Natural killer cell (primary cell): ENCODE measurements around the gene ONECUT1. TPM values are rescaled to one million over a fixed set of nuclear protein-coding genes. Genes with fewer than 3 reads are reported as not detected.

Experiments used
- ATAC-seq, 3 donors: fragments of 150-1000 bp in 2 of 3; fragments of 200-7000 bp in 1 of 3; cut with Tn5 transposase; 1 replicate in 1 of 3; 2 replicates in 2 of 3; pipeline ENCODE4 v1.10.0; 2021; ENCODE audit warnings: mild to moderate bottlenecking in 2 of 3, moderate library complexity in 2 of 3
- DNase-seq, 2 donors: peaks; one replicate each; pipeline versions ENCODE4 v3.0.0 to v3.0.0-alpha.2; 2013 to 2021; ENCODE audit warnings: mixed read lengths in 1 of 2
- H3K27ac ChIP-seq: one replicate; pipeline ENCODE4 v1.5.1; 2013; ENCODE audit warnings: mild to moderate bottlenecking, low read length
- H3K27me3 ChIP-seq: one replicate; pipeline ENCODE4 v1.6.1; 2013; ENCODE audit warnings: low read length; ENCODE audit not compliant: control insufficient read depth, insufficient read depth
- H3K36me3 ChIP-seq: one replicate; pipeline ENCODE4 v1.6.1; 2013; ENCODE audit warnings: low read length; ENCODE audit not compliant: control insufficient read depth, insufficient read depth
- H3K4me1 ChIP-seq: one replicate; pipeline ENCODE4 v1.6.1; 2013; ENCODE audit warnings: low read length; ENCODE audit not compliant: control insufficient read depth, insufficient read depth
- H3K4me3 ChIP-seq: one replicate; pipeline ENCODE4 v1.5.1; 2013; ENCODE audit warnings: low read length
- H3K9me3 ChIP-seq: one replicate; pipeline ENCODE4 v1.6.1; 2013; ENCODE audit warnings: low read length; ENCODE audit not compliant: control insufficient read depth, insufficient read depth
- H3K27ac Mint-ChIP-seq, 2 donors: one replicate each; pipeline ENCODE4 v1.8.0; 2022; ENCODE audit warnings: mild to moderate bottlenecking in 2 of 2, mixed read lengths in 2 of 2, moderate library complexity in 1 of 2
- H3K27me3 Mint-ChIP-seq, 2 donors: one replicate each; pipeline ENCODE4 v1.8.0; 2022; ENCODE audit warnings: low read depth in 2 of 2, mixed read lengths in 2 of 2
- H3K36me3 Mint-ChIP-seq: one replicate; pipeline ENCODE4 v1.8.0; 2022; ENCODE audit warnings: mixed read lengths
- H3K4me1 Mint-ChIP-seq, 2 donors: one replicate each; pipeline ENCODE4 v1.8.0; 2022; ENCODE audit warnings: mixed read lengths in 2 of 2
- H3K4me3 Mint-ChIP-seq: one replicate; pipeline ENCODE4 v1.8.0; 2022; ENCODE audit warnings: mild to moderate bottlenecking, moderate library complexity, mixed read lengths
- H3K9me3 Mint-ChIP-seq, 2 donors: one replicate each; pipeline ENCODE4 v1.8.0; 2022; ENCODE audit warnings: mixed read lengths in 2 of 2
- CTCF ChIP-seq: fragments of 200-600 bp; IDR thresholded peaks from one replicate; pipeline ENCODE4 v1.8.0; 2022; ENCODE audit warnings: antibody characterized with exemption
- WGBS: methylation state at CpG from one replicate; pipeline ENCODE4 v1.1.7; 2013; ENCODE audit warnings: missing lambda C conversion rate; ENCODE audit not compliant: insufficient coverage; 5-methylcytosine and 5-hydroxymethylcytosine counted together
- intact Hi-C: fragments of 100-400 bp; cut with micrococcal nuclease; formaldehyde crosslinking; loops from one replicate; pipeline ENCODE4 v1.14.2; 2022
- total RNA-seq, 4 donors: library from RNA; stranded (reverse); fragments of 120-200 nt in 1 of 4; gene quantifications; one replicate each; pipeline versions ENCODE4 v1.2.3 to v1.2.4, GENCODE V29; 2013 to 2022

ONECUT1 gene
- total RNA-seq, 3 donors from 2014 or later (not counting 1 experiment from before 2014, with no cell fraction given) = not detected

- no peaks in the 10 kb centered on the region for H3K9me3 ChIP-seq
- Mint-ChIP-seq H3K27ac (no peak overlapping the region), H3K9me3 (no peaks in the 10 kb centered on the region), H3K4me3 (no peak overlapping the region), H3K4me1 (peaks cover 0 to 6% of the 10 kb centered on the region in 2 donors), H3K27me3 (peaks cover 44 to 62% of the 10 kb centered on the region in 2 donors), H3K36me3 (no peaks in the 10 kb centered on the region)
- no peak for DNase-seq
- ATAC-seq = no peak
- intact Hi-C loops = no loop called here
- no peak overlapping the region for H3K27ac ChIP-seq
- peaks cover 30% of the 10 kb centered on the region for H3K4me1 ChIP-seq
- TF ChIP-seq CTCF = no peak
- 12% methylated on average over 23 of the region's 28 CpGs for WGBS
- H3K36me3 ChIP-seq = no peaks in the 10 kb centered on the region
- peaks cover 76% of the 10 kb centered on the region for H3K27me3 ChIP-seq
- H3K4me3 ChIP-seq = no peak overlapping the region
These were observed 3.6 kb downstream of the ONECUT1 start for GRCh38 chr15:52786436-52787122.

GRCh38 chr15:52785672-52786406, 4.3 kb downstream of the ONECUT1 start:
- intact Hi-C loops = no loop called here
- Mint-ChIP-seq H3K9me3 (no peaks in the 10 kb centered on the region), H3K4me3 (no peak overlapping the region), H3K27me3 (peaks cover 48 to 62% of the 10 kb centered on the region in 2 donors), H3K36me3 (no peaks in the 10 kb centered on the region), H3K4me1 (peaks cover under 1 to 6% of the 10 kb centered on the region in 2 donors), H3K27ac (no peak overlapping the region)
- Histone ChIP-seq H3K4me1 (peaks cover 26% of the 10 kb centered on the region), H3K27ac (no peak overlapping the region), H3K9me3 (no peaks in the 10 kb centered on the region), H3K36me3 (no peaks in the 10 kb centered on the region), H3K4me3 (no peak overlapping the region), H3K27me3 (peaks cover 76% of the 10 kb centered on the region)
- no peak for TF ChIP-seq CTCF
- ATAC-seq (no peak), DNase-seq (no peak)
- WGBS = 7% methylated on average over 24 of the region's 27 CpGs

- H3K9me3 Mint-ChIP-seq = no peaks in the 10 kb centered on the region
- intact Hi-C loops = no loop called here
- Histone ChIP-seq H3K4me3 (no peak overlapping the region), H3K4me1 (peaks cover 21% of the 10 kb centered on the region), H3K9me3 (no peaks in the 10 kb centered on the region), H3K27me3 (peaks cover 78% of the 10 kb centered on the region), H3K36me3 (no peaks in the 10 kb centered on the region), H3K27ac (no peak overlapping the region)
- ATAC-seq = no peak
- WGBS = 8% methylated on average over 64 of the region's 64 CpGs
- peaks cover 56 to 68% of the 10 kb centered on the region in 2 donors for H3K27me3 Mint-ChIP-seq
- H3K27ac Mint-ChIP-seq = no peak overlapping the region
- DNase-seq = no peak
- no peaks in the 10 kb centered on the region for H3K36me3 Mint-ChIP-seq
- TF ChIP-seq CTCF = no peak
- no peak overlapping the region for H3K4me3 Mint-ChIP-seq
- peaks cover 7 to 13% of the 10 kb centered on the region in 2 donors for H3K4me1 Mint-ChIP-seq
These were observed 5.1 kb downstream of the ONECUT1 start for GRCh38 chr15:52784799-52785671.
